ENCODE results near the gene TMCO6.
"Not testable (repeated sequence)": the region's sequence is repeated elsewhere in the genome, so short reads cannot be mapped to it uniquely, and the experiment has no call there.

Gene TMCO6

DNA sequence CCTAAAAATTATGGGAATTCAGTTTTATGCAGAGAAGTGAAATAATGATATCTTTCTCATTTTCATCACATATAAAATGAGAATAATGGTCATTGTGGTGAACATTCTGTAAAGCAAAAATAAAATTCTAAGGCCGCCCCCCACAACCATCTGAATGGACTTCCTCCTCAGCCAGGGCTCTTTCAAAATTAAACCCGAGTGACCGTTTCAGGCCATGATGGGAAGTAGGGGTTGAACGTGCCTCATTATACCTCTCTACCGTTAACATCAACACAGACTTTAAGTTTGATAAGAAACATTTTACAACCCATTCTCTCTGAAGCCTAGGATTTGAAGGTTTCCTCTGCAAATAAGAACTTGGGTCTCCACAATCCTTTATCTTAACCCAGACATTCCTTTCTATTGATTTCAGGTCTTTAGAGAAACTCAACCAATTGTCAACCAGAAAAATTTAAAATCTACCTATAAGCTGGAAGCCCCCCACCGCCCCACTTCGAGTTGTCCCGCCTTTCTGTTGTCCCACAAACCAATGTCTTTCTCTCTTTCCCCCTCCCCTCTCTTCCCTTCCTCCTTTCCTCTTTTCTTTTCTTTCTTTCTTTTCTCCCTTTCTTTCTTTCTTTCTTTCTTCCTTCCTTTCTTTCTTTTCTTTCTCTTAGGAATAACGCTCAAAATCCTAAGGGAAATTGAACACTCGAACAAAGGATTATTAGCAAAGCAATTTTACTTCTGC lies 1.7 kb upstream of the TMCO6 start:
- peaks cover 18% of the 10 kb centered on the region for H3K4me1 ChIP-seq (ENCODE audit: control insufficient read depth, insufficient read depth, low read length, poor library complexity, severe bottlenecking)
- no peak for DNase-seq

DNA sequence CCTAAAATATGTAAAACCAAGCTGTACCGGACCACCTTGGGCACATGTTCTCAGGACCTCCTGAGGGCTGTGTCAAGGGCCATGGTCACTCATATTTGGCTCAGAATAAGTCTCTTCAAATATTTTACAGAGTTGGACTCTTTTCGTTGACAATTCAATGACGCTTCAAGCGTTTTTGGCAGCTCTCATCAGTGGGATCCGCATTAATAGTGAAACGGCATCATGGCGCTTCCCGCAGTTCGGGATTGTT lies 428 bp upstream of the TMCO6 start:
- not testable (repeated sequence) for H3K27me3 ChIP-seq (replicated peaks; ENCODE audit: control insufficient read depth, insufficient read depth, low read length, poor library complexity, severe bottlenecking); DNase-seq; H3K4me1 ChIP-seq (ENCODE audit: control insufficient read depth, insufficient read depth, low read length, poor library complexity, severe bottlenecking); H3K9me3 ChIP-seq (ENCODE audit: control insufficient read depth, low read length)
- Histone ChIP-seq H3K36me3 (ENCODE audit: control insufficient read depth, insufficient read depth, low read length) (peaks cover 12% of the 10 kb centered on the region), H3K4me3 (ENCODE audit: insufficient read depth, low read depth, low read length, poor library complexity, severe bottlenecking) (peak overlapping the region; percentile 82), H3K27ac (ENCODE audit: insufficient read depth, low read length, poor library complexity, severe bottlenecking) (peak overlapping the region; percentile 79)

More for the DNA sequence above, 1.7 kb upstream of the TMCO6 start:
- Histone ChIP-seq H3K36me3 (ENCODE audit: control insufficient read depth, insufficient read depth, low read length) (peaks cover 2% of the 10 kb centered on the region), H3K9me3 (ENCODE audit: control insufficient read depth, low read length) (no peaks in the 10 kb centered on the region), H3K27ac (ENCODE audit: insufficient read depth, low read length, poor library complexity, severe bottlenecking) (no peak overlapping the region), H3K4me3 (ENCODE audit: insufficient read depth, low read depth, low read length, poor library complexity, severe bottlenecking) (no peak overlapping the region), H3K27me3 (replicated peaks; ENCODE audit: control insufficient read depth, insufficient read depth, low read length, poor library complexity, severe bottlenecking) (no peaks in the 10 kb centered on the region)

DNA sequence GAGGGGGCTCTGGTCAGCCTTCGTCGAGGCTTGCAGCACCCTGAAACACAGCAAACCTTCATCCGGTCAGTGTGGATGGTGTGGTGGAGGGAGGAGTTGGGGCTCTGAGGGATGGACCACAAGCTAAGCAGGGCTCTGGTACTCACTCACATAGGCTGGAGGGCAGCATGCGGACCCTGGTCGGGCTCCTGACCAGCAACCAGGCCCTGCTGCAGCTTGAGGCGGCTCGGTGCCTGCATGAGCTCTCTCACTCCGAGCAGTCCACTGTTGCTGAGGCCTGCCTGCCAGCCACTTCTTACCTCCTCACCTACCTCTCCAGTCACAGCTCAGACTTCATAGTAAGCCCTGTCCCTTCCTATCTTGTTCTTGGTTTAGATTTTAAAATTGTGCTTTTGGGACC lies 2.5 kb downstream of the TMCO6 start:
- Histone ChIP-seq H3K36me3 (ENCODE audit: control insufficient read depth, insufficient read depth, low read length) (peaks cover 29% of the 10 kb centered on the region), H3K27me3 (replicated peaks; ENCODE audit: control insufficient read depth, insufficient read depth, low read length, poor library complexity, severe bottlenecking) (no peaks in the 10 kb centered on the region), H3K4me3 (ENCODE audit: insufficient read depth, low read depth, low read length, poor library complexity, severe bottlenecking) (no peak overlapping the region), H3K9me3 (ENCODE audit: control insufficient read depth, low read length) (no peaks in the 10 kb centered on the region), H3K4me1 (ENCODE audit: control insufficient read depth, insufficient read depth, low read length, poor library complexity, severe bottlenecking) (peaks cover 13% of the 10 kb centered on the region), H3K27ac (ENCODE audit: insufficient read depth, low read length, poor library complexity, severe bottlenecking) (no peak overlapping the region)
- DNase-seq = no peak

DNA sequence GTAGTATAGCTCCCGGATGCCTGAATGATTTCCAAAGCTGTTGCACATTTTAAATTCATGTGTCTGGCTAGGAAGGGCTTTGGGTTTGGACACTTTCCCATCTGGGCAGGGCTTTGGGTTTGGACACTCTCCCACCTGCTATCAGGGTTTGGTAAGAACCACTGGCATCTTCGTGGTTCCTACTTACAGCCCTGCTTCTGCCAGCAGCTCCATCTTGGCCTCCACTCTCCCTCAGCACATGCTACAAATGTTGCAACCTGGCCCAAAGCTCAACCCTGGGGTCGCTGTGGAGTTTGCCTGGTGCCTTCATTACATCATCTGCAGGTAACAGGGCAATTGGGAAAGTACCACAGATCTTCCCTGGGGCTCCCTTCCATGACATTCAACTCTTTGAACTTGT lies 3.5 kb downstream of the TMCO6 start:
- H3K4me1 ChIP-seq (ENCODE audit: control insufficient read depth, insufficient read depth, low read length, poor library complexity, severe bottlenecking) = peaks cover 18% of the 10 kb centered on the region
- no peaks in the 10 kb centered on the region for H3K9me3 ChIP-seq (ENCODE audit: control insufficient read depth, low read length)
- no peaks in the 10 kb centered on the region for H3K27me3 ChIP-seq (replicated peaks; ENCODE audit: control insufficient read depth, insufficient read depth, low read length, poor library complexity, severe bottlenecking)
- H3K4me3 ChIP-seq (ENCODE audit: insufficient read depth, low read depth, low read length, poor library complexity, severe bottlenecking) = no peak overlapping the region
- H3K36me3 ChIP-seq (ENCODE audit: control insufficient read depth, insufficient read depth, low read length) = peaks cover 29% of the 10 kb centered on the region
- no peak overlapping the region for H3K27ac ChIP-seq (ENCODE audit: insufficient read depth, low read length, poor library complexity, severe bottlenecking)
- no peak for DNase-seq

DNA sequence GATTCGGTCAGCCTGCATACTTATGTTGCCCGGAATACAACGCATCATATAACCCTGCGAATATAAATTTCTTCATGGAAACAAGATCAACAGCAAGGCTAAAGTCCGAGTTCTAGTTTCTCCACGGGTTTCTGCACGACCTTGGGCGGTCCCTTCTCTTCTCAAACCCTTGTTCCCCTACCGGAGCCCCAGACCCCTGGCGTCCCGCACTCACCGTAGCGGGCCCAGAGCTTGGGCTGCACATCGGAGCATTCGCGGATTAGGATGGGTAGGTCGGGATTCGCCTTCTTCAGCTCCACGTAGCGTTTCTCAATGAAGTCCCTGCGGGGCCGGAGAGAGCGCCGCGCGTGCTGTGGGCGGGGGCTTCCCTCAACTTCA lies 7.8 kb downstream of the TMCO6 start:
- Histone ChIP-seq H3K27me3 (replicated peaks; ENCODE audit: control insufficient read depth, insufficient read depth, low read length, poor library complexity, severe bottlenecking) (no peaks in the 10 kb centered on the region), H3K9me3 (ENCODE audit: control insufficient read depth, low read length) (no peaks in the 10 kb centered on the region), H3K36me3 (ENCODE audit: control insufficient read depth, insufficient read depth, low read length) (peaks cover 51% of the 10 kb centered on the region), H3K27ac (ENCODE audit: insufficient read depth, low read length, poor library complexity, severe bottlenecking) (peak overlapping the region; percentile 96), H3K4me1 (ENCODE audit: control insufficient read depth, insufficient read depth, low read length, poor library complexity, severe bottlenecking) (peaks cover 13% of the 10 kb centered on the region), H3K4me3 (ENCODE audit: insufficient read depth, low read depth, low read length, poor library complexity, severe bottlenecking) (peak overlapping the region; percentile 86)
- no peak for DNase-seq

DNA sequence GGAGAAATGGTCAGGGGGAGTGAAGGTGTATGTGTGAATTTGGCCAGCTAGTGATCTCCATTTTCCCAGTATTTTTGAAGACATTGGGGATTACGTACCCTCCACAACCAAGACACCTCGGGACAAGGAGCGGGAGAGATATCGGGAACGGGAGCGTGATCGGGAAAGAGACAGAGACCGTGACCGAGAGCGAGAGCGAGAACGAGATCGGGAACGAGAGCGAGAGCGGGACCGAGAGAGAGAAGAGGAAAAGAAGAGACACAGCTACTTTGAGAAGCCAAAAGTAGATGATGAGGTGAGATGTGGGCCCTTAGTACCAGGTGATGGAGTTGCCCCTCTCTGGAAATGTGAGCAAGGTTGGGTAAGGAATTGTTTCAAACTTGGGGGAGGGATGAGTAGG lies 19.6 kb downstream of the TMCO6 start:
- Histone ChIP-seq H3K9me3 (ENCODE audit: control insufficient read depth, low read length) (no peaks in the 10 kb centered on the region), H3K27me3 (replicated peaks; ENCODE audit: control insufficient read depth, insufficient read depth, low read length, poor library complexity, severe bottlenecking) (no peaks in the 10 kb centered on the region), H3K27ac (ENCODE audit: insufficient read depth, low read length, poor library complexity, severe bottlenecking) (no peak overlapping the region), H3K36me3 (ENCODE audit: control insufficient read depth, insufficient read depth, low read length) (peaks cover 89% of the 10 kb centered on the region), H3K4me3 (ENCODE audit: insufficient read depth, low read depth, low read length, poor library complexity, severe bottlenecking) (no peak overlapping the region), H3K4me1 (ENCODE audit: control insufficient read depth, insufficient read depth, low read length, poor library complexity, severe bottlenecking) (no peaks in the 10 kb centered on the region)
- DNase-seq = no peak

DNA sequence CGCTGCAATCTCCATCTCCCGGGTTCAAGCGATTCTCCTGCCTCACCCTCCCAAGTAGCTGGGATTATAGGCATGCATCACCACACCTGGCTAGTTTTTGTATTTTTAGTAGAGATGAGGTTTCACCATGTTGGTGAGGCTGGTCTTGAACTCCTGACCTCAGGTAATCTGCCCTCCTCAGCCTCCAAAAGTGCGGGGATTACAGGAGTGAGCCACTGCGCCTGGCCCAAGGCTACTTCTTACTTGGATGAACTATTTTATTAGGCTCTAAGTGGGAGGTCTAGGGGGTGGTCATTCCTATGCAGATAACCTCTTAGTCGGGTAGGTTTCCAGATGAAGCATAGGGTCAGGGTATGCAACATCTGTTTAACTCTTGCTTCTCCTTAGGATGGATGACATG lies 21.1 kb downstream of the TMCO6 start:
- not testable (repeated sequence) for H3K27me3 ChIP-seq (replicated peaks; ENCODE audit: control insufficient read depth, insufficient read depth, low read length, poor library complexity, severe bottlenecking); H3K4me1 ChIP-seq (ENCODE audit: control insufficient read depth, insufficient read depth, low read length, poor library complexity, severe bottlenecking); H3K27ac ChIP-seq (ENCODE audit: insufficient read depth, low read length, poor library complexity, severe bottlenecking); DNase-seq; H3K4me3 ChIP-seq (ENCODE audit: insufficient read depth, low read depth, low read length, poor library complexity, severe bottlenecking); H3K9me3 ChIP-seq (ENCODE audit: control insufficient read depth, low read length)
- peaks cover 74% of the 10 kb centered on the region for H3K36me3 ChIP-seq (ENCODE audit: control insufficient read depth, insufficient read depth, low read length)

DNA sequence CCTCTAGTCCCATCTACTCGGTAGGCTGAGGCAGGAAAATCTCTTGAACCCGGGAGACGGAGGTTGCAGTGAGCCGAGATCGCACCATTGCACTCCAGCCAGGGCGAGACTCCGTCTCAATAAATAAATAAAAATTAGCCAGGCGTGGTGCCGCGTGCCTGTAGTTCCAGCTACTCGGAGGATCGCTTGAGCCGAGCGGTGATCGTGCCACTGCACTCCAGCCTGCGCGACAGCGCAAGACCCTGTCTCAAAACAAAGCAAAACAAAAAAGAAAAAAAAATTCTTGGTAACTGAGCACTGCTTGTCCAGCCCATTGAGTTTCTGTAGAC lies 24.7 kb downstream of the TMCO6 start:
- H3K27me3 ChIP-seq (replicated peaks; ENCODE audit: control insufficient read depth, insufficient read depth, low read length, poor library complexity, severe bottlenecking) = no peaks in the 10 kb centered on the region
- no peaks in the 10 kb centered on the region for H3K9me3 ChIP-seq (ENCODE audit: control insufficient read depth, low read length)
- peak overlapping the region; percentile 73 for H3K4me3 ChIP-seq (ENCODE audit: insufficient read depth, low read depth, low read length, poor library complexity, severe bottlenecking)
- peak overlapping the region; percentile 86 for H3K27ac ChIP-seq (ENCODE audit: insufficient read depth, low read length, poor library complexity, severe bottlenecking)
- no peak for DNase-seq
- H3K36me3 ChIP-seq (ENCODE audit: control insufficient read depth, insufficient read depth, low read length) = peaks cover 52% of the 10 kb centered on the region
- H3K4me1 ChIP-seq (ENCODE audit: control insufficient read depth, insufficient read depth, low read length, poor library complexity, severe bottlenecking) = peaks cover 8% of the 10 kb centered on the region

DNA sequence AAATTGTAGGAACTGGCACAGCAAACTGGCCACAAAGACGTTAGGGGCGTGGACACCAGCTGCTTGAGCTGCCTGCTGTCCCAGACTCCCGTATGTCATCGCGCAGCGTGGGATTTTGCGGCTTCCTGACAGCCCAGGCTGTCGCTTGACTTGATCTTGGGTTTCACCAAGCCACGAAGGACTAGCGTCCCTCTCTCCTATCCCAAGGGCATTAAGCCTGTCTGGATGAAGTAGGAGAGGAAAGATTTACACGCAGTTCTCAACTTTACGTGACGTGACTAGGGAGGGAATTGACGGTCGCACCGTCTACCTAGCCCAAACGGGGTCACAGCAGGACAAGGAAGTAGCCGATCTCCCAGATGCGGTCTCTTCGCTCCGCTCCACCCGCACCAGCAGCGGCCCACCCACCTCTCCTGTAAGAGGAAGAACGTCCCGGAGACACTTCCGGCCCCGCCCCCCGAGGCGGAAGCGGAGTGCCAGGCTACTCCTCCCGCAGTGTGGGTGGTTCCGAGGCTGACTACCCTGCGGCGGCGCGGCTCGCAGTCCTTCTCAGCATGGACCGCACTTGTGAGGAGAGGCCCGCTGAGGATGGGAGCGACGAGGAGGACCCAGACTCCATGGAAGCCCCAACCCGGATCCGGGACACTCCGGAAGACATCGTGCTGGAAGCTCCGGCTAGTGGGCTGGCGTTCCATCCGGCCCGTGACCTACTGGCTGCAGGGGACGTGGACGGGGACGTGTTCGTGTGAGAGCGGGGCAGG lies 25.3 kb downstream of the TMCO6 start, which contains the start of gene WDR55:
TSS of gene WDR55 (plus strand) at position 546 of the 761 bp plus-strand sequence. CDS start at position 555, 9 bp downstream.
- Histone ChIP-seq H3K4me3 (ENCODE audit: insufficient read depth, low read depth, low read length, poor library complexity, severe bottlenecking) (peak within 1 kb of the TSS; percentile 73), H3K27ac (ENCODE audit: insufficient read depth, low read length, poor library complexity, severe bottlenecking) (peak within 1 kb of the TSS; percentile 86), H3K36me3 (ENCODE audit: control insufficient read depth, insufficient read depth, low read length) (peaks cover 52% of the 10 kb centered on the region), H3K27me3 (replicated peaks; ENCODE audit: control insufficient read depth, insufficient read depth, low read length, poor library complexity, severe bottlenecking) (no peaks in the 10 kb centered on the region), H3K4me1 (ENCODE audit: control insufficient read depth, insufficient read depth, low read length, poor library complexity, severe bottlenecking) (peaks cover 8% of the 10 kb centered on the region), H3K9me3 (ENCODE audit: control insufficient read depth, low read length) (no peaks in the 10 kb centered on the region)
- DNase-seq = peak; percentile 95

DNA sequence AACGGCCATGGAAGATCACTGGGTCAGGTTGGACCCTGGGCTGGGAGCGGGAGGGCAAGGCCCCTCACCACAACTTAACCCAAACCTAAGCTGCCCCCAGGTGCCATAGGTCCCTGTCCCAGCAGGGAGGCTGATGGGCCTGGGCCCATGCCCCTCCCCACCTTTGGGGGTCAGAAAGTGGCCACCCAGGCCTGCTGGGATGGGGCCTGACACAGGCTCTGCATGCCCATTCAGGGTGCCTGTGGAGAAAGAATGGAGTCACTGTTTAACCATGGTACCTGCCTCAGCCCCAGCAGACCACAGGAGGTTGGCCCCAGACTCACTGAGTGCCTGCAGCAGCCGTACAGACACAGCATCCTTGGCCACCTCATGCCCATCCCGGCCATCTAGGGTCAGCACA lies 31.8 kb downstream of the TMCO6 start:
- not testable (repeated sequence) for H3K27ac ChIP-seq (ENCODE audit: insufficient read depth, low read length, poor library complexity, severe bottlenecking); H3K4me3 ChIP-seq (ENCODE audit: insufficient read depth, low read depth, low read length, poor library complexity, severe bottlenecking); H3K9me3 ChIP-seq (ENCODE audit: control insufficient read depth, low read length); H3K27me3 ChIP-seq (replicated peaks; ENCODE audit: control insufficient read depth, insufficient read depth, low read length, poor library complexity, severe bottlenecking); H3K4me1 ChIP-seq (ENCODE audit: control insufficient read depth, insufficient read depth, low read length, poor library complexity, severe bottlenecking); DNase-seq
- peaks cover 65% of the 10 kb centered on the region for H3K36me3 ChIP-seq (ENCODE audit: control insufficient read depth, insufficient read depth, low read length)
